BLaER1 treated with 17β-estradiol and CSF1 and Interleukin-3, amounts not matched to agents 10 nM and 100 nM (cell line): ENCODE results near the gene SS18L1.

ENCODE experiments used
- H3K27ac ChIP-seq, 11 experiments: shearing (Covaris generic); formaldehyde crosslinking; 2 replicates each; pipeline ENCODE4 v1.8.1; 2022
- H3K27me3 ChIP-seq, 11 experiments: shearing (Covaris generic); formaldehyde crosslinking; 2 replicates each; pipeline ENCODE4 v1.8.1; 2022
- H3K36me3 ChIP-seq, 11 experiments: shearing (Covaris generic); formaldehyde crosslinking; 2 replicates each; pipeline ENCODE4 v1.8.1; 2022
- H3K4me1 ChIP-seq, 10 experiments: shearing (Covaris generic); formaldehyde crosslinking; 2 replicates each; pipeline ENCODE4 v1.8.1; 2022
- H3K4me2 ChIP-seq, 11 experiments: shearing (Covaris generic); formaldehyde crosslinking; 2 replicates each; pipeline ENCODE4 v1.8.1; 2022
- H3K4me3 ChIP-seq, 10 experiments: shearing (Covaris generic); formaldehyde crosslinking; 2 replicates each; pipeline ENCODE4 v1.8.1; 2022
- H3K9ac ChIP-seq, 11 experiments: shearing (Covaris generic); formaldehyde crosslinking; 2 replicates each; pipeline ENCODE4 v1.8.1; 2022
- H3K9me3 ChIP-seq, 11 experiments: shearing (Covaris generic); formaldehyde crosslinking; replicated peaks in 1 of 11; 2 replicates each; pipeline ENCODE4 v1.8.1; 2022
- H4K20me1 ChIP-seq, 11 experiments: shearing (Covaris generic); formaldehyde crosslinking; 2 replicates each; pipeline ENCODE4 v1.8.1; 2022
- Cebpa-rat ChIP-seq, 11 experiments: shearing (Covaris generic); IDR thresholded peaks; 2 replicates each; pipeline ENCODE4 v1.8.1; 2022

Gene SS18L1

GRCh38 chr20:62172666-62173065, 29.1 kb downstream of the SS18L1 start:
- H3K4me3 ChIP-seq: no peak overlapping the region
- H3K9me3 ChIP-seq: no peaks in the 10 kb centered on the region
- H3K4me2 ChIP-seq: no peak overlapping the region
- H3K27ac ChIP-seq: no peak overlapping the region
- H3K27me3 ChIP-seq: no peaks in the 10 kb centered on the region
- H3K36me3 ChIP-seq: peaks cover 65 to 97% (median 81%) of the 10 kb centered on the region in 11 experiments
- no peak overlapping the region for H3K9ac ChIP-seq
- no peaks in the 10 kb centered on the region for H3K4me1 ChIP-seq
- H4K20me1 ChIP-seq: peaks cover 0 to 29% (median 0%) of the 10 kb centered on the region in 11 experiments; a peak in 4 of 22 replicates
- TF ChIP-seq Cebpa-rat (IDR thresholded peaks at IDR 0.05): no peak

- peaks cover 58 to 96% (median 76%) of the 10 kb centered on the region in 11 experiments for H3K36me3 ChIP-seq
- no peak overlapping the region for H3K27ac ChIP-seq
Observed at GRCh38 chr20:62174021-62174804, 30.6 kb downstream of the SS18L1 start.

GRCh38 chr20:62174870-62175624, 31.5 kb downstream of the SS18L1 start:
- Histone ChIP-seq H3K4me1 (no peaks in the 10 kb centered on the region), H3K9ac (no peak overlapping the region; a peak in 1 of 22 replicates), H3K4me3 (no peak overlapping the region), H3K9me3 (no peaks in the 10 kb centered on the region), H4K20me1 (peaks cover 0 to 6% (median 0%) of the 10 kb centered on the region in 11 experiments; a peak in 2 of 22 replicates), H3K36me3 (peaks cover 52 to 93% (median 71%) of the 10 kb centered on the region in 11 experiments), H3K27ac (no peak overlapping the region), H3K27me3 (no peaks in the 10 kb centered on the region), H3K4me2 (no peak overlapping the region)
- TF ChIP-seq Cebpa-rat (IDR thresholded peaks at IDR 0.05): no peak

More at GRCh38 chr20:62174021-62174804, 30.6 kb downstream of the SS18L1 start:
- no peaks in the 10 kb centered on the region for H3K9me3 ChIP-seq
- no peak overlapping the region for H3K4me2 ChIP-seq
- H3K27me3 ChIP-seq: no peaks in the 10 kb centered on the region
- no peaks in the 10 kb centered on the region for H3K4me1 ChIP-seq
- no peak overlapping the region; a peak in 1 of 22 replicates for H3K9ac ChIP-seq
- TF ChIP-seq Cebpa-rat (IDR thresholded peaks at IDR 0.05): no peak
- H3K4me3 ChIP-seq: no peak overlapping the region
- peaks cover 0 to 14% (median 0%) of the 10 kb centered on the region in 11 experiments; a peak in 2 of 22 replicates for H4K20me1 ChIP-seq

GRCh38 chr20:62175711-62176110, 32.1 kb downstream of the SS18L1 start:
- no peaks in the 10 kb centered on the region for H3K9me3 ChIP-seq
- TF ChIP-seq Cebpa-rat (IDR thresholded peaks at IDR 0.05): no peak
- no peaks in the 10 kb centered on the region for H3K4me1 ChIP-seq
- H4K20me1 ChIP-seq: peaks cover 0 to 6% (median 0%) of the 10 kb centered on the region in 11 experiments; a peak in 2 of 22 replicates
- no peak overlapping the region for H3K9ac ChIP-seq
- H3K36me3 ChIP-seq: peaks cover 52 to 90% (median 74%) of the 10 kb centered on the region in 11 experiments
- no peaks in the 10 kb centered on the region for H3K27me3 ChIP-seq
- no peak overlapping the region for H3K4me3 ChIP-seq
- H3K4me2 ChIP-seq: no peak overlapping the region
- no peak overlapping the region for H3K27ac ChIP-seq

- Histone ChIP-seq H4K20me1 (peaks cover 0 to 6% (median 0%) of the 10 kb centered on the region in 11 experiments; a peak in 2 of 22 replicates), H3K9ac (no peak overlapping the region), H3K27me3 (no peaks in the 10 kb centered on the region), H3K4me2 (no peak overlapping the region), H3K27ac (no peak overlapping the region), H3K4me1 (peaks cover 3 to 5% (median 4%) of the 10 kb centered on the region in 10 experiments), H3K36me3 (peaks cover 45 to 85% (median 72%) of the 10 kb centered on the region in 11 experiments), H3K4me3 (no peak overlapping the region), H3K9me3 (no peaks in the 10 kb centered on the region)
- no peak for TF ChIP-seq Cebpa-rat (IDR thresholded peaks at IDR 0.05)
Observed at GRCh38 chr20:62176866-62177265, 33.3 kb downstream of the SS18L1 start.

- no peaks in the 10 kb centered on the region for H3K9me3 ChIP-seq
- peaks cover 43 to 80% (median 69%) of the 10 kb centered on the region in 11 experiments for H3K36me3 ChIP-seq
- H3K9ac ChIP-seq: no peak overlapping the region
- no peaks in the 10 kb centered on the region for H3K27me3 ChIP-seq
- H3K27ac ChIP-seq: no peak overlapping the region
- H3K4me3 ChIP-seq: no peak overlapping the region
- no peak for TF ChIP-seq Cebpa-rat (IDR thresholded peaks at IDR 0.05)
- H3K4me2 ChIP-seq: no peak overlapping the region
- peaks cover 6 to 9% (median 8%) of the 10 kb centered on the region in 10 experiments for H3K4me1 ChIP-seq
- peaks cover 0 to 6% (median 0%) of the 10 kb centered on the region in 11 experiments; a peak in 2 of 22 replicates for H4K20me1 ChIP-seq
Observed at GRCh38 chr20:62177307-62177706, 33.7 kb downstream of the SS18L1 start.

GRCh38 chr20:62178316-62179161, 35.0 kb downstream of the SS18L1 start:
- Histone ChIP-seq H3K27me3 (no peaks in the 10 kb centered on the region), H3K4me1 (peaks cover 6 to 12% (median 9%) of the 10 kb centered on the region in 10 experiments), H3K9me3 (no peaks in the 10 kb centered on the region), H3K36me3 (peaks cover 35 to 69% (median 58%) of the 10 kb centered on the region in 11 experiments), H3K27ac (no peak overlapping the region), H3K9ac (0 out of 22 replicates have a peak overlapping the region, but pooled peaks of 2 of the 11 experiments have one; percentile 1 to 37), H4K20me1 (peaks cover 0 to 6% (median 0%) of the 10 kb centered on the region in 11 experiments; a peak in 2 of 22 replicates), H3K4me2 (no peak overlapping the region), H3K4me3 (no peak overlapping the region)
- TF ChIP-seq Cebpa-rat (IDR thresholded peaks at IDR 0.05): no peak

- Histone ChIP-seq H3K36me3 (peaks cover 29 to 63% (median 53%) of the 10 kb centered on the region in 11 experiments), H3K9ac (0 out of 22 replicates have a peak overlapping the region, but pooled peaks of 2 of the 11 experiments have one; percentile 1 to 37), H3K27me3 (no peaks in the 10 kb centered on the region), H4K20me1 (peaks cover 0 to 6% (median 0%) of the 10 kb centered on the region in 11 experiments; a peak in 2 of 22 replicates), H3K4me1 (peaks cover 12 to 18% (median 15%) of the 10 kb centered on the region in 10 experiments), H3K4me3 (no peak overlapping the region), H3K9me3 (no peaks in the 10 kb centered on the region), H3K4me2 (no peak overlapping the region), H3K27ac (no peak overlapping the region)
- no peak for TF ChIP-seq Cebpa-rat (IDR thresholded peaks at IDR 0.05)
Observed at GRCh38 chr20:62179162-62179504, 35.6 kb downstream of the SS18L1 start.
